Measurements from ENCODE around the gene LRRN4CL.

The LRRN4CL gene

DNA sequence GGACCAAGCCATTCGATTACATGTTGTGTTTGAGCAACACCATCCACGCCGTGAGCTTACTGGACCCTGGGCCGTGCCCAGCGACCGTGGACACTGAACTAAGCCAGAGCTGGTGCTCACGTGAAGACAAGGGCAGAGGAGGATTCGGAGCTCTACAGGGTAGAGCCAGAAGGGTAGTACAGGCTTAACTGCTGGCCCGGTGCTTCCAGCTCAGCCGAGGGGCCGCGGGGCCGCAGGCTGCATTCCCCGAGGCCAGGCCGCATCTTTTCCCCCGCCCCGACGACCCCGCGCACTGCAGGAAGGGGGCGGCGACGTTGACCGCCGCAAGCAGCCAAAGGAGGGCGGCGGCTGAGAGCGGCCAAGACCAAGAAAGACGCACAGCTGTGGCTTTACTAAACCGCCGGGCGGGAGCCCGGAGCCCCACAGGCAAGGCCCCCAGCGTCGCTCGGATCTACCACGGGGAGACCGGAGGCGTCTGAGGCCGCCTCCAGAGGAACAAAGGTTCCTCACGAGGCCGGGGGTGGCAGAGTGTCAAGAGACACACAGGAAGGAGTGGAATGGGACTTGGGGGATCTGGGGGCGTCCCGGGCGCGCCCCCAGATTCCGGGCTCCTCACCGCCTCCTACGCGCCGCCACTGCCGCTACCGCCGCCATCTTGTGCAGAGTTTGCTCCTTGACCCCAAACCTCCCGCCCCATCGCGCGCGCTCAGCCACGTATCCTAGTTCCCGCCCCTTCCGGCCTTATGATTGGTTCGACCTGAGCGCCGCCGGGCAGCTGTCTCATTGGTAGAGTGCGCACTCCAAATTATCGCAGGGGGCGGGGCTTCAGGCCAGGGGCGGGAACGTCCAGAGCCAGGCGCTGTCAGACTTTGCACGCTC, 43.1 kb downstream of the LRRN4CL start, which contains the start of gene GANAB:
Gene GANAB (minus strand): TSS at position 668 of the 879 bp plus-strand sequence. CDS start 14 bp downstream, at position 654.
- peak; percentile 99 to 100 for DNase-seq

DNA sequence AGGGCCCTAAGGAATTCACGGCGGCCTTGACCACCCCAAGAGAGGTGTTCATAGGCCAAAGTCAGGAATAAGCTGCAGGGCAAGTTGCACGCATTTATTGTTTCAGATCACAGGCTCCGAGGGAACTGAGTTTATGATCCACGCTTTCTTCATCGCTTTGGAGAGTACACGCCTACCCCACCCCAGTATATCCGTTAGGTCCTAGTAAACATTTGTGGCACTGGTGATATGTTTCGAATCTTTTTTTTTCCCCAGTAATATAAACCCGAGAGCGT, 43.7 kb downstream of the LRRN4CL start:
- DNase-seq, result peak; percentile 33 to 38

DNA sequence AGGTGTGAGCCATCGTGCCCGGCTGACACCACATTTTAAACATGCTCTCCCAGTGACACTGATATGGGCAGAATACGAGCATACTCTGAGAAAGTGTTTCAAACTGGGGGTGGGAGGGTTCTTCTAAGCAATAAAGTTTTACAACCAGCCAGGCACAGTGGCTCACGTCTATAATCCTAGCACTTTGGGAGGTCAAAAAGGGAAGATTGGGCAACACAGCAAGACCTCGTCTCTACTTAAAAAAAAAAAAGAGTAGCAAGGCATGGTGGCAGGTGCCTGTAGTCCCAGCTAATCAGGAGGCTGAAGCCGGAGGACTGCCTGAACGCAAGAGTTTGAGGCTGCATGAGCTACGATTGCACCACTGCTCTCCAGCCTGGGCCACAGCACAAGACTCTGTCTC, 45.1 kb downstream of the LRRN4CL start:
- no peak for DNase-seq

Data from activated T-cell treated with anti-CD3 and anti-CD28 coated beads, Interleukin-2, amount 50 U/mL, for 48 hours (primary cell).